ENCODE measurements around the gene ZC3H13.

Gene ZC3H13

DNA sequence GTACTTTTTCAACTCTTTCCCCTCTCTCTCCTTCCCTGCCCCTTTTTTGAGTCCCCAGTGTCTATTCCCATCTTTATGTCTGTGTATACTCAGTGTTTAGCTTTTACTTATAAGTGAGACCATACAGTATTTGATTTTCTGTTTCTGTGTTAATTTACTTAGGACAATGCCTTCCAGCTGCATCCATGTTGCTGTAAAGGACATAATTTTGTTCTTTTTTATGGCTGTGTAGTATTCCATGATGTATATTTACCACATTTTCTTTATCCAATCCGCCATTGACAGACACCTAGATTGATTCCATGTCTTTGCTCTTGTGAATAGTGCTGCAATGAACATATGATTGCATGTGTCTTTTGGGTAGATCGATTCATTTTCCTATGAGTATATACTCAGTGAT, 10.7 kb upstream of the ZC3H13 start:
- no peak for DNase-seq (ENCODE audit: low read depth)

DNA sequence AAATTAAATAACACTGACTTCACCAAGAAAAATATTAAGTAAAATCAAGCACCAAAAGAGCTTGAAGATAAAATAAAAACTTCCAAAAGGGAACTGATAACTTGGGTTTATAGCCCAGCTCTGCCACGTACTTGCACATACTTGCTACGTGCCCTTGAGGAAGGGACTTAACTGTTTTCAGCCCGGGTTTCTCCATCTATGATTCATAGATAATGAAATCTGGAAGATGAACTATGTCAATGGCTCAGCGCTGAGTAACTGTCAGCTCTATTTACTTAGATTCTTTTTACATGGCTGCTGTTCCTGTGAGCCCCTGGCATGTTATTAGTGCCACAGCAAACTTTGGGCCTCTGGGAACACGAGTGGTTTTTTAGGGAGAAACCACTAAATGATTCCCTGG, 9.6 kb upstream of the ZC3H13 start:
- no peak for DNase-seq (ENCODE audit: low read depth)

DNA sequence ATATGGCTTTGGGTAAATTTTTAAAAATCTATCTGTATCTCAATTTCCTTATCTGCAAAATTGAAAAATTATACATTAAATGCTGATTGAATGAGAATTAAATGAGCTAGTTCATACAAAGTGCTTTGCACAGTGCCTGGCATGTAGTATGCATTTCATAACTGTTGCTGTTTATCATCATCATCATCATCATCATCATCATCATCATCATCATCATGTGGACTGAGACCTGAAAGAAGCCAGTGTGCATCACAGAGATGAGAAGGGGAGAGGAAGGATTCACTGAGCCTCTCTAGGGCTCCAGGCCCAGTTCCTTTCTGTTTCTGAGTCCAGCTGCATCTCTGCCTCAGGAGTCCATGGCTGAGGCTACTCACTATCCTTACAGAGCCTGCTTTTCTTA, 6.9 kb upstream of the ZC3H13 start:
- no peak for DNase-seq (ENCODE audit: low read depth)

DNA sequence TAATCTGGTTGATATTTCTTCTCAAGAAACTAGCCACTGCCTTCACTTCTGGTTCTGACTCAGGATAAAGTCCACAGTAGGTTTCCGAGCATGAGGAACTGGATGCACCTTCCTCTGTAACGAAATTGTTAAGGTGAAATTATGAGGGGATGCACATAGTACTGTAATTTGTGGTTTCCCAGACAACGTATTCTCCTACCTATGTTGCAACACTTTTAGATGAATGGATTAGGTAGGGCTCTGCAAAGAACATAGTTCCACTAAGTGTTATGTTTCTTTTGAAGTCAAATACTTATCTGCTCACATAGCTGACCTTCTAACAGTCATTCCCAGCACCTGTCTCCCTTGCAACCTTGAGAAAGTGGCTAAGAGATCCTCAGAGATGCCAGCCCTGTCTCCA, 5.7 kb upstream of the ZC3H13 start:
- no peak for DNase-seq (ENCODE audit: low read depth)

DNA sequence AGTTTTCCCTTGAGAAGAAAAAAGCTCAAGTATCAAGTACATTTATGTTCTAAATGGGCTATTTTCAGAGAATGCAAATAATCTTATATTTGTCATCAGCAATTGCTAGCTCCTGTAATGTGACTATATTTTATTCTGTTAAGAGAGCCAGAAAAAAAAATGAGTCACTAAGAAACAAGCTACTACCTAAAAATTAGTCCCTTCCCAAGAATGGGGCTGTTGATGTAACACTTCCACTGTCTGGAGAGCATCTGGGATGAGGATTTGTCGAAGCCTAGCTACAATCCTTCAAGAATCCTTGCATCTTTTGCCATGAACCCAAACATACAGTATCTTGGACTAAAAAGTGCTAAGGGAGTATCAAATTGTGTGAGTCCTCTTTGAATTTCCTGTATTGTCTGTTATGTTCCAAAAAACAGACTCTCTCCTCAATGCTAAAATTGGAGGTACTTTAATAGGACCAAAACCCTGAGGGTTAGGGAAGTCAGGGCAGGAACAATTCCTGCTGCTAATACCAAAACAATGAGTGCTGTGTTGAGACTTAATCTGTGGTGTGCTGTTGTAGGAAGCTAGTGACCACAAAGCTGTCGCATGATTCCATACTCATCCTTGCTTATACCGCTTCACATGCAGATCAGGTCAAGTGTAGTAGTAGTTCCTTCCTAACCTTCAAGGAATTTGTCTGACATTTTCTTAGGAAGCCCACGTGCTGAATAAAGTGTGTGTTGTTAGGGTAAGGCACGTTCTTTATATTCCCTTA, 4.9 kb upstream of the ZC3H13 start:
- DNase-seq (ENCODE audit: low read depth), result no peak

DNA sequence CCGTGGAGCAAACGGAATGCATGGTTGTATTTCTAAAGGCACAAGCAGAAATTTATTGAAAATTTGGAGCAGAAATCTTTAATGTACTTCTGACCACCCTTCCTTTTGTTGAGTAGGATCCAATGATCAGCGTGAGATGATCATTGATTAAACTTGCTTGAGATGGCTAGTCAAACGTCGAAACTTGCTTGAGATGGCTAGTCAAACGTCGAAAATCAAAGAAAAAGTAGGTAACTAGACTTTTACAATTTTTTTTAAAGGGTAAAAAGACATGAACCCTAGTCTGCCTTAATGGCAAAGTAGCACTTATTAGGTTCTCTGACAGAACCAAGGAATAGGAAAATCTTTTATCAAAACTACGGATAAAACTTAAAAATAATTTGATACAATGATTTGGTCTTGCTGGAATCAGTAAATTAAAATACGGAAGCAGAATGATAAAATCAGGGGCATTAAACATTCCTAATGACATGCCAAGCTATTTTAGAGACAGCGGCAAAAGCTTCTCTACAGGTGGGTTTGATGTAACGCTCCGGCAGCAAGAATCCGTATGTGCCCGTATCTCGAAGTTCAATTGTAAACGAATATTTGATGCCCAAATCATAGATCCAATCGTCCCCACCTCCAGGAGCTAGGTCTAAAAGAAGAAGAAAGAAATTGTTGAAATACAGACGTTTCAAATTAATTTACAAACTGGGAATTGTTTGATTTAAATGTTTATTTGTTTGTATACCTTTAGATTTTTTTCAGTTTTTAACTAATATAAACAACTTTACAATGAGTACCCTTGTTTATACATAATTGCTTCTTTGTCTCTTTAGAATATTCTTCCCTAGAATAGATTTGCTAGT, 841 bp upstream of the ZC3H13 start:
- DNase-seq (ENCODE audit: low read depth), result no peak

DNA sequence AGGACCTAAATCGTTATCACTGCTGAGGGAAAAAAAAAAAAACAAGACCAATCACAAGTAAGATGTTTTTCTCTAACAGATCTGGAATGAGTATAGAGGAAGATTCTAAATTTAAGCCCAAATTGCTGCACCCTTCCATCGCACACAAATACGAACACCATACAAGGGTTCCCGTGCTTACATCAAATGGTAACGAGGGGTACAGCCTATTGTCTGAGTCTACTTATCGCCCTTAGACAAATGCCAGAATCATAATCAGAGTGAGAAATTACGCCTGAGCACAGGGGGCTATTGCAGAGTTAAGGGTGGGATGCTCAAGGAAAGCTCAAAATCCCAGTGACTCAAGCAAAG, 603 bp downstream of the ZC3H13 start:
- DNase-seq (ENCODE audit: low read depth), result no peak

DNA sequence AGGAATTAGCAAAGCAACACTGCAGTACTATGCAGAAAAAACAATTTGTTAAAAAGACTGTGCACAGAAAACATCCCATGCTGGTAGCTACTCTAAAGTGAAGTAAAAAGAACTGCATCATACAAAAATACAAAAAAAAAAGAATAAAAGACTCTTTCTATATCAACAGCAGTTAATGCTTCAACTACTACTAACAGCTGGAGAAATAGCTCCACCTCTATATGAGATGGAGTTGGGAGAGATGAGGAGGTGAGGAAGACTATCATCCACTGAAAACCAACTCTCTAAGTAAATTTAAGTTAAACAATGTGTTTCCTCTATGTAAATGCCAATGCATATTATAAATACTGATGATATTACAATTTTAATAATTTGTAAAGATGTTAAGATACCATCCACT, 1.8 kb downstream of the ZC3H13 start:
- no peak for DNase-seq (ENCODE audit: low read depth)

DNA sequence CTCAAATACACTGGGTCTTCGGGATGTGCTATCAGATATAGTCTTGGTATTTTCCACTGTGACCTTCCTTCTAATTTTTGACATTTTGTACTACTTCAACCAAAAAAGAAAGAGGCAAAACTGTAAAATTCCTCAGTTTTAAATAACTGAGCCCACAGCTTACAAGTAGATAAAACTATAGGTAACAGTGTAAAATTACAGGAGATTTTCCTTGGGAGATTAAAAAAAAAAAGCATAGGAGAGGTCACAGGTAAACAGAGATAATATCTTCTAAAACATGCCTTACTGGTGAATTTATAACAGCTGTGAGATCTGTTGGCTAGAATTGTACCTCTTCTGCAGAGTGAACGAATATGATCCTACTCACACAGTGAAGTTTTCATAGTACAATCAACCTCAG, 7.1 kb downstream of the ZC3H13 start:
- DNase-seq (ENCODE audit: low read depth), result no peak

DNA sequence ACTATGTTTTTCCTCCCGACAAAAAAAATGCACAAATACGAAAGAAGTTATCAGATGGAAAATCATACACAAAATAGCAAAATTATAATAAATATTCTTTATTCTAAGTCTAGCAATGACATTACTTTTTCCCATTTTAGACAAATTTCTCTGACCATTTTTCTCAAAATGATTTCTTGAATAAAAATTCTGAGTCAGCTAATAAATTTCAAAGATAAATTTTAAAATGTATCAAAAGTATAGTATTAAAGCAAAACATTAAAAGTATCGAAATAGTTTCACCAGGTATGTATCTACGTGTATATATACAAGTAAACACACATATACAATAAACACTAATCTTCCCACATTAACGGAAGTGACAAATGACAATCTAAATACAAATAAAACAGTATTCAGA, 8.9 kb downstream of the ZC3H13 start:
- DNase-seq (ENCODE audit: low read depth), result no peak

DNA sequence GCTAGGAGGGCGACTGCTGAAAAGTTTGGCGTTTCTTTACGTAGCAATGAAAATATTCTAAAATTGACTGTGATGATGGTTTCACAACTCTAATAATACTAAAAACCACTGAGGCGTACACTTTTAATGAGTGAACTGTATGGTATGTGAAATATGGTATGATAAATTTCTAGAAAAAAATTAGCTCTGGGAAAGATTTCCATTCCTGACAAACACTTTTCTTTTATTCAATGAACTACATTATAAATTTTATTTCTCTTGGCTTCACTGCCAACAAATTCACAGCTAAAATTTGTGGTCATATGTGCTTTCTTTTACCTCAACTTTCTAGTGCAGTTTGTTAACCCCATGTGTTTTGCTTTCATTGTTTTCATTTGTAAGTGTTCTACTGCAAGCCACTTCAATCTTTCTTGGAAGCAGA, 11.1 kb downstream of the ZC3H13 start:
- no peak for DNase-seq (ENCODE audit: low read depth)

DNA sequence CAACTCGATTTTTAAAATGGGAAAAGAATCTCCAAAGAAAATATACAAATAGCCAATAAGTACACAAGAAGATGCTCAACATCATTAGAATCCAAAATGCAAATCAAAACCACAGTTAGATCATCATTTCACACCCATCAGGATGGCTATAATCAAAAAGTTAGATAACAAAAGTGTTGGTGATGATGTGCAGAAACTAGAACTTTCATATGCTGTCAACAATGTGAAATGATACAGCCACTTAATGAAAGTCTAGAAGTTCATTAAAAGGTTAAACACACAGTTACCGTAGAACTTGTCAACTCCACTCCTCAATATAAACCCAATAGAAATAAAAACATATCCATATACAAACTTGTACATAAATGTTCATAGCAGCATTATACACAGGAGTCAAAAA, 11.8 kb downstream of the ZC3H13 start:
- DNase-seq (ENCODE audit: low read depth), result no peak

DNA sequence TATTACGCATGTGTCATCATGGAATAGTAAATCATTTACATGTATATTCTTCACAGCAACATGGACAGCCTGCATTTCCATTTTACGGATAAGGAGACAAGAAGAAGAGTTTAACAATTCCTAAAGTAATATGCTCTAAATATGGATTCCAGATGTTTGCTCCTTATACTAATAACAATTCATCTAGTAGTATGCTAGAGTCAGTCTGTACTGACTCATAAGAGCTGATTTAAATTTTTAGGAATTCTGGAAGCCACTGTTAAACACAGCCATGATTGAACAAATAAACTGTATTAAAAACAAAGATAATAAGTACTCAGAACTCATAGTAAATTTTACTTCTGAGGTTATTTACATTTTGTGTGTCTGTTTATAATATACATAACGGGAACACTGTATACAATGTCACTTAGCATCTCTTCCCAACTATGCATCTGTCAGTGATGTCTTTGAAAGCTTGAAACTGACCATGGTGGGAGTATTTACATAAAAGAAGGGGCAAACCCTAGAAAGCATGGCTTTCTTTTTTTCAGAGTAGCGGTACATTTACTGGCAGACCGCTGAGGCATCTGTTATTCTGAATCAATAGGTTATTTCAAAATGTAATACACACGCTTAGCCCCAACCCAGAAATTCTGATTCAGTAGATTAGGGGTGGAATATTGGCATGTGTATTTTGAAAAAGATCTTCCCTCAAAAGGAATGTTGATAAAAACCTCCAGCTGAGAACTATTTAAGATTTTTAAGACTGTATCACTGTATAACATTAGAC, 12.9 kb downstream of the ZC3H13 start:
- DNase-seq (ENCODE audit: low read depth), result no peak

DNA sequence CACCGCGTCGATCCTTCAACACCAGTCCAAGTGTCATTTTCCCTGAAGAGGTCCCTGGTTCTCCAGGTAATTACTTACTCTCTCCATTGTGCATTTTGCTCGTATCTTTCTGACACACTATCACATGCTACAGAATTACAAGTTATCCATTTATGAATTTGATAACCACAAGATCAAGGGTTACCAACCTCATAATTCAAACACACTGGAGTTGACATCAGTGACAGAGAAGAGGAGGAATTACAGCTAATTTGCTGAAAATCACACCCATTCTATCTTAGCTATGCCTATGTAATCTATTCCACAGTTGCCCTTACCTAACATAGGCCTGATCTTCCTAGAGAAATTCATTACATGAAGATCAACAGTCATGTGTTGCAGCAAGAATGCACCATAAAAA, 14.2 kb downstream of the ZC3H13 start:
- no peak for DNase-seq (ENCODE audit: low read depth)

DNA sequence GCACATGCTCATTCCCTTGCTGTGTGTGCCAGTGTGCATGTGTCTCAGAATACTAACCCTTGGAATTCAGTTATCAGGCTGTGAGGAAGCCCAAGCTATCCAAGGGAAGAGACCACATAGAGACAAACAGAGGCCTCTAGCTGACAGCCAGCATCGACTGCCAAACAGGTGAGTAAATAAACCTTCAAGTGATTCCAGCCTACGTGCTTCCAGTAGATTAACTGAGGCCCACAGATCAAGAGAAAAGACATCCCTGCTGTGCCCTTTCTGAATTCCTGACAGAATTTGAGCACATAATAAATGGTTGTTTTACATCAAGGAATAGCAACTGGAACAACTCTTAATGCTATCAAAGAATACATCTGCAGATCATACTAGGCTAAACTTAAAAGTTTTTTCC, 17.5 kb downstream of the ZC3H13 start:
- DNase-seq (ENCODE audit: low read depth), result no peak

DNA sequence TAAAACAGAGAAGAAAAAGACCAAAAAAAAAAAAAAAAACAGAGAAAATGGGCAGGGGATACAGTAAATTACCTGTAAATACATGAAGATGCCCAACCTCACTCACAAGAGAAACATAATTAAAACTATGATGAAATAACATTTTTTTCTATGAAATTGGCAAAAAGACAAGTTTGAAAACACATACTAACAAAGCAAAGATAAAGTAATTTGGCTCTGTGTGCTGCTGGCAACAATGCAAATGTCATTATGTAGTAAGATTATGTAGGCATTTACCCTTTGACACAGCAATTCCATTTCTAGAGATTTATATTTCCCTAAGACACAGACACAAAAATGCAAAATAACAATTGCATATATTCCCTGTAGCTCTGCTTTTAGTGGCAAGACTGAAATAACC, 20.2 kb downstream of the ZC3H13 start:
- DNase-seq (ENCODE audit: low read depth), result no peak

DNA sequence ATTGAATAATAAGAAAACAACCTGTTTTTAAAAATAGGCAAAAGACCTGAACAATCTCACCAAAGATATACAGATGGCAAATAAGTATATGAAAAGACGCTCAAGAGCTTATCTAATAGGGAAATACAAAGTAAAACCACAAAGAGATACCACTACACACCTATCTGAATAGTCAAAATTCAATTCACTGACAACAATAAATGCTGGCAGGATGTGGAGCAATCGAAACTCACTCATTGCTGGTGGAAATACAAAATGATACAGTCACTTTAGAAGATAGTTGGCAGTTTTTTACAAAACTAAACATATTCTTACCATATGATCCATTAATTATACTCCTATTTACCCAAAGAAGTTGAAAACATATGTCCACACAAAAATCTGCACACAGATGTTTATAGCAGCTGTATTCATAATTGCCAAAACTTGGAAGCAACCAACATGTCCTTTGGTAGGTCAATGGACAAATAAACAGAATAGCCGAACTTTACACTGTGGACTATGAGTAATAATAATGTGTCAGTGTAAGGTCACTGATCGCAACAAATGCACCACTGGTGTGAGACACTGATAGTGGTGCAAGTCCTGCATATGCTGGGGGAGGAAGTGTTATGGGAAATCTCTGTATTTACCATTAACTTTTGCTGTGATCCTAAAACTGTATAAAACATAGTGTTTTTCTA, 20.8 kb downstream of the ZC3H13 start:
- no peak for DNase-seq (ENCODE audit: low read depth)

DNA sequence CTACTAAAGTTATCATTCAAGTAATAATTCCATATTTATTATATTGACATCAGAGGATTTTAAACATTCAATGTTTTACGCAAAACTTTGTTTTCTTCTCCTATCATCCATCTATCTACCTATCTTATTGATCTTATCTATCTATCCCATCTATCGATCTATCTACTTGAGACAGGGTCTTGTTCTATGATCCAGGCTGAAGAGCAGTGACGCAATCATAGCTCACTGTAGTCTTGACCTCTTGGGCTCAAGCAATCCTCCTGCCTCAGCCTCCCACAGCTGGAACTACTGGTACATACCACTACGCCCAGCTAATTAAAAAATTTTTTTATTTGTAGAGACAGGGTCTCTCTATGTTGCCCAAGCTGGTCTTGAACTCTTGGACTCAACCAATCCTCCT, 27.4 kb downstream of the ZC3H13 start:
- no peak for DNase-seq (ENCODE audit: low read depth)

DNA sequence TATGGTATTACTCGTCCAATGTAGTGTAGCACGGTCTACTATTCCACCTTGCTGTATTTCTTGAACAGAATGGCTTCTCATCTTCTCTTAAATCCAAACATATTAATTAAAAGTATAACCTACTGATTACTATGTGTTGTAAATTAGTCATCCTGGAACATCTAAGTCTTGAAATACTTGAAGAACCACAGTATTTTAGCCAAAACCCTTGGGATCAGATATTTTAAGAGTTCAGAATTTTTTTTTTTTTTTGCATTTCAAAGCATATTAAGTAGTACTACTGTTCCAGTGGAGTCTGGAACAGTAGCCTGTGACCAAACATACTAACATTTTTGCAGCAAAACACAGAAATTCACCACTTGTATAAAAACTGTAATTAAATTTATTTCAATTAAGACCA, 30.1 kb downstream of the ZC3H13 start:
- no peak for DNase-seq (ENCODE audit: low read depth)

DNA sequence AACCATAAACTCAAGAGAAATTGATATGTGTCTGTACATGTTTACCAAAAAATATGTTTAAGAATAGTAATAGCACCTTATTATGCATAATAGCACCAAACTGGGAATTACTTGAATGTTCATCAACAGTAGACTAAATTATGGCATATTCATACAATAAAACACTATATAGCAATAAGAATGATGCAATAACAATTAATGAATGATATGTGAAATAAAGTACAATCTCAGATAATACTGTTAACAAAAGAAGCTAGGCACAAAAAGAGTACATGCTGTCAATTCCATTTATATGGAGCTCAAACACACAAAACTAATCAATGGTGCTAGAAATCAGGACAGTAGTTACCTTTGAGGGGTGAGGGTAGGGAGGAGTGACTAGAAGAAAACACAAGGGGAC, 36.3 kb downstream of the ZC3H13 start:
- DNase-seq (ENCODE audit: low read depth), result no peak

DNA sequence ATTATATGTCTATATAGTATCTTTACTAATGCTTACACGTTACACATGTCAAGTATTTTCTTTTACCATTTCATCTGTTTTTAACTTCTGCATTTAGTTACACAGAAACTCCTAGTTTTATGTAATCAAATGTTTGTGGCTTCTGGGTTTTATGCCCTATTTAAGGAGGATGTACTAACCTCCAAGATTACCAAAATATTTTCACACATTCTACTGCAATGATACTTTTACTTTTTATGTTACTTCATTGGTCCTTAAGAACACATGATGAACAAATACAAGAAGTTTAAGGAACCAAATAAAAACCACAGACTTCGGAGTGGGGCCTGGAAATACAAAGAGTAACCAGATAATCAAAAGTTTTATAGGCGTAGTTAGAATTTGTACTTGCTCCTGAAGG, 37.2 kb downstream of the ZC3H13 start:
- DNase-seq (ENCODE audit: low read depth), result no peak

DNA sequence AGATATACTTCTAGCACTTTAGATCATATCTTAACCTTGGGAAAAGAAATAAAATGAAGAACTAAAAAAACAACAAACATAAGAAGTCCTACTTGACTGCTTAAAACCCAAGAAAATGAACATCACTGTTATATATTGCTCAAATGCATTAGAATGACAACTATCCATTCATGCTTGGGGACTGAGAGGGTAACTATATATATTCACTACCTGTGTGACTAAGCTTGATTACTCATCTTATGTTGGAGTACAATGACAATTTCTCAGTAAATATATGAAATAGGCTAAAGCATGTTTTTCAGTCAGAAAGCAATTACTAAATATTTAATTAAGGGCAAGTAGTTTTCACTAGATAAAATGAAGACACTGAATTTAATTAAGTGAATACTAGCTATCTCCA, 40.1 kb downstream of the ZC3H13 start:
- DNase-seq (ENCODE audit: low read depth), result no peak

All from stimulated activated CD8-positive, alpha-beta memory T cell treated with anti-CD3 and anti-CD28 coated beads, Interleukin-7, amount 100 ng/mL, for 24 hours (primary cell).